Measurements from ENCODE around the gene CPTP.

- TF ChIP-seq CTCF (IDR thresholded peaks at IDR 0.05) (no peak), POLR2A (IDR thresholded peaks at IDR 0.05) (no peak)
These were observed 28.3 kb downstream of the CPTP start for GRCh38 chr1:1352786-1353388.

Data from heart left ventricle (tissue), 13 donors.